H1 (cell line): ENCODE data around the gene FCAR. TPM values are rescaled to one million over a fixed set of nuclear protein-coding genes. Genes with fewer than 3 reads are reported as not detected.
"Not testable (repeated sequence)": the region's sequence is repeated elsewhere in the genome, so short reads cannot be mapped to it uniquely, and the experiment has no call there.

ENCODE experiments used
- CTCF ChIA-PET: fragments of 300-600 bp; sonication (Branson Sonifier 250); formaldehyde crosslinking; loops from one replicate; lab custom pipeline; 2021; ENCODE audit not compliant: partially characterized antibody; lab: Charles Lee
- POLR2A ChIA-PET: fragments of 300-600 bp; sonication (Branson Sonifier 250); formaldehyde crosslinking; loops from one replicate; lab custom pipeline; 2021; ENCODE audit warnings: inconsistent platforms; ENCODE audit not compliant: partially characterized antibody; lab: Charles Lee
- DNase-seq, 2 experiments: peaks; one replicate each; pipeline versions ENCODE4 v3.0.0 to v3.0.0-alpha.2; 2010 to 2022; ENCODE audit warnings: low spot score in 2 of 2, low read depth in 1 of 2, mixed read lengths in 1 of 2
- FAIRE-seq: peaks from 2 replicates; lab custom pipeline; 2011; peaks lifted over from hg19 to GRCh38; lab: Jason Lieb, UNC
- H2AFZ ChIP-seq: 2 replicates; pipeline ENCODE4 v1.8.1; 2012; ENCODE audit warnings: low read length, inconsistent platforms
- H2AK5ac ChIP-seq: 2 replicates; pipeline ENCODE4 v1.6.1; 2013; ENCODE audit warnings: low read depth, low read length
- H2BK120ac ChIP-seq: replicated peaks from 2 replicates; pipeline ENCODE3; 2013; ENCODE audit warnings: low read depth, low read length, inconsistent platforms
- H2BK12ac ChIP-seq: 2 replicates; pipeline ENCODE4 v1.6.1; 2013; ENCODE audit warnings: low read depth, low read length
- H2BK15ac ChIP-seq: 2 replicates; pipeline ENCODE4 v1.6.1; 2013; ENCODE audit warnings: low read length
- H2BK20ac ChIP-seq: 2 replicates; pipeline ENCODE4 v1.6.1; 2013; ENCODE audit warnings: low read length
- H2BK5ac ChIP-seq: 2 replicates; pipeline ENCODE4 v1.6.1; 2013; ENCODE audit warnings: low read depth, low read length
- H3K14ac ChIP-seq: 2 replicates; pipeline ENCODE4 v1.6.1; 2013; ENCODE audit warnings: inconsistent platforms; ENCODE audit not compliant: insufficient read length
- H3K18ac ChIP-seq: 2 replicates; pipeline ENCODE4 v1.6.1; 2013; ENCODE audit warnings: low read length; ENCODE audit errors: extremely low read depth
- H3K23ac ChIP-seq: 2 replicates; pipeline ENCODE4 v1.6.1; 2013; ENCODE audit warnings: inconsistent platforms; ENCODE audit not compliant: insufficient read length
- H3K23me2 ChIP-seq: 2 replicates; pipeline ENCODE4 v1.6.1; 2013; ENCODE audit warnings: low read depth, low read length
- H3K27ac ChIP-seq: 2 replicates; pipeline ENCODE4 v1.6.1; 2011; ENCODE audit warnings: low read depth, low read length, inconsistent platforms
- H3K27me3 ChIP-seq, 4 experiments: replicated peaks in 1 of 4; 1 replicate in 1 of 4; 2 replicates in 3 of 4; pipeline versions ENCODE4 v1.6.1 to v1.8.1; 2011 to 2013; ENCODE audit warnings: low read length in 3 of 4, mild to moderate bottlenecking in 3 of 4, inconsistent platforms in 2 of 4, mixed read lengths in 2 of 4, moderate library complexity in 1 of 4; ENCODE audit not compliant: control insufficient read depth in 3 of 4, insufficient read depth in 3 of 4; ENCODE audit errors: extremely low read depth in 1 of 4
- H3K36me3 ChIP-seq, 4 experiments: 2 replicates each; pipeline versions ENCODE4 v1.6.1 to v1.8.1; 2011 to 2013; ENCODE audit warnings: mild to moderate bottlenecking in 4 of 4, low read length in 3 of 4, moderate library complexity in 2 of 4, control low read depth in 1 of 4, inconsistent platforms in 1 of 4; ENCODE audit not compliant: insufficient read depth in 4 of 4, control insufficient read depth in 2 of 4
- H3K4ac ChIP-seq: replicated peaks from 2 replicates; pipeline ENCODE3; 2013; ENCODE audit warnings: low read length, low read depth, mixed read lengths, inconsistent platforms; ENCODE audit not compliant: insufficient read length
- H3K4me1 ChIP-seq, 4 experiments: replicated peaks in 1 of 4; 1 replicate in 1 of 4; 2 replicates in 3 of 4; pipeline versions ENCODE4 v1.6.1 to v1.8.1; 2011 to 2013; ENCODE audit warnings: low read length in 3 of 4, inconsistent platforms in 2 of 4, mixed read lengths in 1 of 4; ENCODE audit not compliant: insufficient read depth in 4 of 4, control insufficient read depth in 3 of 4
- H3K4me2 ChIP-seq, 2 experiments: 2 replicates each; pipeline versions ENCODE4 v1.6.1 to v1.8.1; 2011 to 2013; ENCODE audit warnings: low read depth in 2 of 2, low read length in 2 of 2, control low read depth in 1 of 2, inconsistent platforms in 1 of 2, mild to moderate bottlenecking in 1 of 2; ENCODE audit not compliant: insufficient read depth in 1 of 2
- H3K4me3 ChIP-seq, 4 experiments: fragments of 200-600, 300-600 bp in 1 of 4; sonication (generic), shearing (Covaris generic), sonication (Bioruptor Twin) in 1 of 4; 2 replicates each; pipeline versions ENCODE4 v1.5.1 to v1.8.1; 2011 to 2016; ENCODE audit warnings: low read length in 4 of 4, low read depth in 3 of 4, control low read depth in 2 of 4, inconsistent platforms in 2 of 4, mild to moderate bottlenecking in 2 of 4, mixed read lengths in 1 of 4, moderate library complexity in 1 of 4; ENCODE audit not compliant: insufficient read depth in 2 of 4; ENCODE audit errors: extremely low read depth in 1 of 4
- H3K56ac ChIP-seq: replicated peaks from 2 replicates; pipeline ENCODE3; 2013; ENCODE audit warnings: low read depth, mild to moderate bottlenecking, mixed read lengths, low read length, inconsistent platforms; ENCODE audit not compliant: insufficient read length
- H3K79me1 ChIP-seq: 2 replicates; pipeline ENCODE4 v1.6.1; 2013; ENCODE audit warnings: low read depth, low read length, control low read depth
- H3K79me2 ChIP-seq, 2 experiments: 2 replicates each; pipeline versions ENCODE4 v1.6.1 to v1.8.1; 2012 to 2013; ENCODE audit warnings: low read length in 2 of 2, mild to moderate bottlenecking in 2 of 2, inconsistent platforms in 1 of 2; ENCODE audit not compliant: insufficient read depth in 2 of 2, control insufficient read depth in 1 of 2
- H3K9ac ChIP-seq, 4 experiments: replicated peaks in 1 of 4; 1 replicate in 1 of 4; 2 replicates in 3 of 4; pipeline versions ENCODE4 v1.6.1 to v1.8.1; 2011 to 2013; ENCODE audit warnings: low read depth in 3 of 4, low read length in 3 of 4, control low read depth in 2 of 4, mild to moderate bottlenecking in 2 of 4, moderate library complexity in 2 of 4, inconsistent platforms in 1 of 4; ENCODE audit errors: extremely low read depth in 1 of 4
- H3K9me3 ChIP-seq, 2 experiments: 2 replicates each; pipeline versions ENCODE4 v1.6.1 to v1.8.1; 2012 to 2013; ENCODE audit warnings: mild to moderate bottlenecking in 2 of 2, moderate library complexity in 2 of 2, control low read depth in 1 of 2, inconsistent platforms in 1 of 2, low read depth in 1 of 2, low read length in 1 of 2, mixed read lengths in 1 of 2; ENCODE audit not compliant: insufficient read depth in 2 of 2
- H4K20me1 ChIP-seq, 2 experiments: replicated peaks in 1 of 2; 2 replicates each; pipeline versions ENCODE3 to v1.8.1; 2011 to 2013; ENCODE audit warnings: inconsistent platforms in 2 of 2, low read length in 2 of 2, mild to moderate bottlenecking in 1 of 2; ENCODE audit not compliant: insufficient read depth in 2 of 2, control insufficient read depth in 1 of 2
- H4K5ac ChIP-seq: 2 replicates; pipeline ENCODE4 v1.6.1; 2013; ENCODE audit warnings: low read length, low read depth, mixed read lengths, inconsistent platforms; ENCODE audit not compliant: insufficient read length
- H4K8ac ChIP-seq: 2 replicates; pipeline ENCODE4 v1.8.0; 2013; ENCODE audit warnings: mild to moderate bottlenecking, moderate library complexity, low read length, inconsistent platforms; ENCODE audit not compliant: insufficient read depth; ENCODE audit errors: extremely low read depth
- H4K91ac ChIP-seq: replicated peaks from 2 replicates; pipeline ENCODE3; 2013; ENCODE audit warnings: low read length, mixed read lengths, inconsistent platforms; ENCODE audit not compliant: insufficient read length
- WGBS, 2 experiments: shearing (Covaris generic) in 1 of 2; methylation state at CpG; one replicate each; pipeline versions ENCODE4 v1.1.6 to v1.1.7; 2013 to 2015; ENCODE audit warnings: low lambda C conversion rate in 2 of 2, mixed read lengths in 2 of 2, inconsistent platforms in 1 of 2, low coverage in 1 of 2, missing lambda C conversion rate in 1 of 2; ENCODE audit not compliant: insufficient replicate concordance in 2 of 2, insufficient coverage in 1 of 2, insufficient read length in 1 of 2; ENCODE audit errors: extremely low coverage in 1 of 2, missing lambda C conversion rate in 1 of 2; 5-methylcytosine and 5-hydroxymethylcytosine counted together
- polyA plus RNA-seq, 7 experiments: library from polyadenylated mRNA; depleted of rRNA in 3 of 7; stranded (reverse) in 5 of 7; unstranded in 2 of 7; fragments of >200 nt in 5 of 7; fragments of 200-250 nt in 2 of 7; gene quantifications; 1 replicate in 5 of 7; 2 replicates in 1 of 7; 4 replicates in 1 of 7; pipeline versions ENCODE4 v1.2.1 to v1.2.3, GENCODE V29; 2011 to 2013; ENCODE audit warnings: missing spikeins in 2 of 7, mixed read lengths in 2 of 7
- total RNA-seq: library from RNA; stranded (reverse); fragmentation: NEBNext Ultra II Directional; extraction: Animal tissue kit (Norgen Biotek cat#: 25700); gene quantifications from 2 replicates; pipeline ENCODE4 v1.2.1, GENCODE V29; 2021

The FCAR gene
- total and polyA plus RNA-seq, 2 of the 8 experiments (the other 6 are each of a cell fraction or from before 2014, with no cell fraction given), result not detected

DNA sequence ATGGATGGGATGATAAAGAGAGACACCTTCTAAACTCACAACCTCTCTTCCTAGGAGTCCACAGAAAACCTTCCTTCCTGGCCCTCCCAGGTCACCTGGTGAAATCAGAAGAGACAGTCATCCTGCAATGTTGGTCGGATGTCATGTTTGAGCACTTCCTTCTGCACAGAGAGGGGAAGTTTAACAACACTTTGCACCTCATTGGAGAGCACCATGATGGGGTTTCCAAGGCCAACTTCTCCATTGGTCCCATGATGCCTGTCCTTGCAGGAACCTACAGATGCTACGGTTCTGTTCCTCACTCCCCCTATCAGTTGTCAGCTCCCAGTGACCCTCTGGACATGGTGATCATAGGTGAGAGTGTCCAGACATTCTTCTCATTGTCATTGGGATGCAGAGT lies 36.5 kb upstream of the FCAR start:
- CTCF ChIA-PET, H2BK120ac ChIP-seq, FAIRE-seq, H2BK12ac ChIP-seq, H3K4ac ChIP-seq, H3K4me1 ChIP-seq, H3K9ac ChIP-seq, H3K79me1 ChIP-seq, DNase-seq, H4K5ac ChIP-seq, H3K23ac ChIP-seq, H4K20me1 ChIP-seq, H3K27ac ChIP-seq, POLR2A ChIA-PET, H3K14ac ChIP-seq, H4K8ac ChIP-seq, H3K4me3 ChIP-seq, H2BK20ac ChIP-seq, H2BK5ac ChIP-seq, H3K27me3 ChIP-seq, H3K79me2 ChIP-seq, H3K36me3 ChIP-seq, H3K4me2 ChIP-seq, H3K23me2 ChIP-seq, H3K18ac ChIP-seq, H4K91ac ChIP-seq, H2AFZ ChIP-seq, H3K56ac ChIP-seq, H2BK15ac ChIP-seq, H2AK5ac ChIP-seq: not testable (repeated sequence)
- H3K9me3 ChIP-seq, result peaks cover 29 to 63% of the 10 kb centered on the region in 2 experiments; a peak in 3 of 4 replicates
- WGBS, 2 experiments, result 80% methylated on average over 2 of the region's 2 CpGs; no CpG with 5 or more reads in 1 of the 2 experiments

DNA sequence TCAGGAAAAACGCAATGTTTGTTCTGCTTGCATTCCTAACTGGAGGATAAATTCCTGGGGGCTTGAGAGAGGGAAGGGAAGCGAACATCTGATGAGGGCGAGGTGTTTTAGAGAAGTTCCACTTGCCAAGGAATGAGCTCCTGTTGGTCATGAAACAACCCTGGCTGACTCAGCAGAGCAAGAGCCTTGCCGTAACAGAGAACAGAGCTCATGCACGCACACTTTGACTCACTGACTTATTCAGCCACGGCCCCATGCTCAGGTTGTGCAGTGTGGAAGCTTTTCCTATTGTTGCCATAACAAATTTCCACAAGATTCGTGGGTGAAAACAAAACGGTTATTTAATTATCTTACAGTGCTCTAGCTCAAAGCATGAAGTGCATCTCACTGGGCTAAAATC lies 30.9 kb upstream of the FCAR start:
- H2BK5ac ChIP-seq, POLR2A ChIA-PET, H2BK120ac ChIP-seq, H2AK5ac ChIP-seq, H3K9ac ChIP-seq, H4K91ac ChIP-seq, H2BK20ac ChIP-seq, H3K4me3 ChIP-seq, H3K23me2 ChIP-seq, H3K4me1 ChIP-seq, H3K4ac ChIP-seq, H4K20me1 ChIP-seq, H3K23ac ChIP-seq, H3K56ac ChIP-seq, H3K4me2 ChIP-seq, DNase-seq, H3K79me2 ChIP-seq, FAIRE-seq, H3K36me3 ChIP-seq, H4K8ac ChIP-seq, H3K27me3 ChIP-seq, H2AFZ ChIP-seq, H4K5ac ChIP-seq, H3K14ac ChIP-seq, H3K79me1 ChIP-seq, H2BK12ac ChIP-seq, CTCF ChIA-PET, H2BK15ac ChIP-seq, H3K18ac ChIP-seq, H3K27ac ChIP-seq: not testable (repeated sequence)
- WGBS, 2 experiments, result 72% methylated on average over 8 of the region's 8 CpGs; no CpG with 5 or more reads in 1 of the 2 experiments
- peaks cover 26 to 43% of the 10 kb centered on the region in 2 experiments; a peak in 3 of 4 replicates for H3K9me3 ChIP-seq
